ENCODE results near the gene RALGPS1.

DNA sequence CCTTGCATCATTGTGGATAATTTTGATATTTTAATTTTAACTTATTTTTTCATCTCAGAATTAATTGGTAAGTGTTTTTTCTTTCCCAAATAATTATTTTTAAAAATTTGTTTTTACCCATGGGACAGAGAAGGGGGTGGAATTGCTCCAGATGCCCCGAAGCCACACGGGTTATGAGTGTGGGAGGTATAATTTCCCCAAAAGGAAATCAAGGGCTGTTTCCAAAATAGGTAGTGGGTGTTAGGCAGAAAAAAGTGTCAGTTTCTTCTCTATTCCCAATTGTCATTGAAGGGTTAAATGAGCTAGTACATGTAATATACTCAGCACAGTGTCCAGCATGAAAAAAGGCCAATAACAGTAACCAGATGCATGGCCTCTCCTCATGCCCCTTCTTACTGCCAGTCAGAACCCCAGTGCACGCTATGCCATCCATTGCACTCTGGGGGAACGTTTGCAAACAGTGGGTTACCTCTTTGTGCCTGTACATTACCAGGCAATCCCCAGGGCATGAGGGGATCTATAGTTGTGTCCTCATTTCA lies 244.3 kb downstream of the RALGPS1 start:
- TF ChIP-seq, protein P1, sequence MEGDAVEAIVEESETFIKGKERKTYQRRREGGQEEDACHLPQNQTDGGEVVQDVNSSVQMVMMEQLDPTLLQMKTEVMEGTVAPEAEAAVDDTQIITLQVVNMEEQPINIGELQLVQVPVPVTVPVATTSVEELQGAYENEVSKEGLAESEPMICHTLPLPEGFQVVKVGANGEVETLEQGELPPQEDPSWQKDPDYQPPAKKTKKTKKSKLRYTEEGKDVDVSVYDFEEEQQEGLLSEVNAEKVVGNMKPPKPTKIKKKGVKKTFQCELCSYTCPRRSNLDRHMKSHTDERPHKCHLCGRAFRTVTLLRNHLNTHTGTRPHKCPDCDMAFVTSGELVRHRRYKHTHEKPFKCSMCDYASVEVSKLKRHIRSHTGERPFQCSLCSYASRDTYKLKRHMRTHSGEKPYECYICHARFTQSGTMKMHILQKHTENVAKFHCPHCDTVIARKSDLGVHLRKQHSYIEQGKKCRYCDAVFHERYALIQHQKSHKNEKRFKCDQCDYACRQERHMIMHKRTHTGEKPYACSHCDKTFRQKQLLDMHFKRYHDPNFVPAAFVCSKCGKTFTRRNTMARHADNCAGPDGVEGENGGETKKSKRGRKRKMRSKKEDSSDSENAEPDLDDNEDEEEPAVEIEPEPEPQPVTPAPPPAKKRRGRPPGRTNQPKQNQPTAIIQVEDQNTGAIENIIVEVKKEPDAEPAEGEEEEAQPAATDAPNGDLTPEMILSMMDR (IDR thresholded peaks at IDR 0.05; ENCODE audit: insufficient read depth, low read length) = no peak
- no peak for TF ChIP-seq POLR2AphosphoS5 (IDR thresholded peaks at IDR 0.05; ENCODE audit: low read depth)
- TF ChIP-seq, protein P2, sequence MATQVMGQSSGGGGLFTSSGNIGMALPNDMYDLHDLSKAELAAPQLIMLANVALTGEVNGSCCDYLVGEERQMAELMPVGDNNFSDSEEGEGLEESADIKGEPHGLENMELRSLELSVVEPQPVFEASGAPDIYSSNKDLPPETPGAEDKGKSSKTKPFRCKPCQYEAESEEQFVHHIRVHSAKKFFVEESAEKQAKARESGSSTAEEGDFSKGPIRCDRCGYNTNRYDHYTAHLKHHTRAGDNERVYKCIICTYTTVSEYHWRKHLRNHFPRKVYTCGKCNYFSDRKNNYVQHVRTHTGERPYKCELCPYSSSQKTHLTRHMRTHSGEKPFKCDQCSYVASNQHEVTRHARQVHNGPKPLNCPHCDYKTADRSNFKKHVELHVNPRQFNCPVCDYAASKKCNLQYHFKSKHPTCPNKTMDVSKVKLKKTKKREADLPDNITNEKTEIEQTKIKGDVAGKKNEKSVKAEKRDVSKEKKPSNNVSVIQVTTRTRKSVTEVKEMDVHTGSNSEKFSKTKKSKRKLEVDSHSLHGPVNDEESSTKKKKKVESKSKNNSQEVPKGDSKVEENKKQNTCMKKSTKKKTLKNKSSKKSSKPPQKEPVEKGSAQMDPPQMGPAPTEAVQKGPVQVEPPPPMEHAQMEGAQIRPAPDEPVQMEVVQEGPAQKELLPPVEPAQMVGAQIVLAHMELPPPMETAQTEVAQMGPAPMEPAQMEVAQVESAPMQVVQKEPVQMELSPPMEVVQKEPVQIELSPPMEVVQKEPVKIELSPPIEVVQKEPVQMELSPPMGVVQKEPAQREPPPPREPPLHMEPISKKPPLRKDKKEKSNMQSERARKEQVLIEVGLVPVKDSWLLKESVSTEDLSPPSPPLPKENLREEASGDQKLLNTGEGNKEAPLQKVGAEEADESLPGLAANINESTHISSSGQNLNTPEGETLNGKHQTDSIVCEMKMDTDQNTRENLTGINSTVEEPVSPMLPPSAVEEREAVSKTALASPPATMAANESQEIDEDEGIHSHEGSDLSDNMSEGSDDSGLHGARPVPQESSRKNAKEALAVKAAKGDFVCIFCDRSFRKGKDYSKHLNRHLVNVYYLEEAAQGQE (IDR thresholded peaks at IDR 0.05; ENCODE audit: insufficient replicate concordance, low read depth) = no peak
- no peak for TF ChIP-seq SPI1 (IDR thresholded peaks at IDR 0.05; ENCODE audit: borderline replicate concordance, low read depth)
